Superior temporal gyrus (tissue), 1 donor: ENCODE data around the gene KRTAP4-1.
"Not testable (repeated sequence)": the region's sequence is repeated elsewhere in the genome, so short reads cannot be mapped to it uniquely, and the experiment has no call there.

Source experiments
- DNase-seq: peaks from one replicate; pipeline ENCODE4 v3.0.0-alpha.2; 2016; ENCODE audit errors: extremely low spot score

Gene KRTAP4-1

GRCh38 chr17:41184480-41184961, at the start of gene KRTAP4-1:
Gene KRTAP4-1 (minus strand): TSS chr17:41184911. CDS start chr17:41184854, 57 bp downstream.
- no peak for DNase-seq

- not testable (repeated sequence) for DNase-seq
Observed at GRCh38 chr17:41232399-41233105, 47.8 kb upstream of the KRTAP4-1 start, which contains the start of gene KRTAP9-3. Gene KRTAP9-3 (plus strand): TSS chr17:41232449. CDS start chr17:41232502, 53 bp downstream.

DNA sequence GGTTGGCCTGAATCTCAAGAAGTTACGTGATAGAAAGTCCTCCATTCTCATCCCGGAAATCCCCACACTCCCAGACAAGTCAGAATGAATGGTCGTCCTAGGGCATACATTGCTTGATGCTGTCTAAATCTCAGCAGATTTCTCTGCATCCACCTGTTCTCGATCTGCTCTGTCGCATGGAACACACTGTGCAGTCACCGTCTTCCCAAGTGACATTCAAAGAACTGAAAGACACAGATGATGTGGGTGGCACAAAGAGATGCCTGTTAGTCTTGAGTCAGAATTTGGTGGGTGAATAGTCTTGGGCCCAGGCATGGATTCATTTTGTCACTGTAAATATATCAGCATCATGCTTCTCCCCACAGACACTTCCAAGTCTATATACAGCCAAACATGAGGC, 47.0 kb upstream of the KRTAP4-1 start:
- DNase-seq = no peak

DNA sequence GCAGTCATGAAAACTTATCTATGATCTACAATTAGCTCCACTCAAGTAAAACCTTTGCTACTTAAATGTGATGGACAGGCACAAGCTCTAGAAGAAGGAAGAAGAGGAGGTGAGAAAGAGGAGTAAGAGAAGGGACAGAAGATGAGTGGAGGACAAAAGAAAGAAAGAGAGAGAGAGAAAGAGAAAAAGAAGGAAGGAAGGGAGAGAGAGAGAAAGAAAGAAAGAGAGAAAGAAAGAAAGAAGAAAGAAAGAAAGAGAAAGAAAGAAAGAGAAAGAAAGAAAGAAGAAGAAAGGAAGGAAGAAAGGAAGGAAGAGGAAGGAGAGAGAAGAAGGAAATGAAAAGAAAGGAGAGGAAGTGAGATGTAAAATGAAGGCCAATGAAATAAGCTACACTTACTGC, 45.4 kb upstream of the KRTAP4-1 start:
- DNase-seq = no peak

DNA sequence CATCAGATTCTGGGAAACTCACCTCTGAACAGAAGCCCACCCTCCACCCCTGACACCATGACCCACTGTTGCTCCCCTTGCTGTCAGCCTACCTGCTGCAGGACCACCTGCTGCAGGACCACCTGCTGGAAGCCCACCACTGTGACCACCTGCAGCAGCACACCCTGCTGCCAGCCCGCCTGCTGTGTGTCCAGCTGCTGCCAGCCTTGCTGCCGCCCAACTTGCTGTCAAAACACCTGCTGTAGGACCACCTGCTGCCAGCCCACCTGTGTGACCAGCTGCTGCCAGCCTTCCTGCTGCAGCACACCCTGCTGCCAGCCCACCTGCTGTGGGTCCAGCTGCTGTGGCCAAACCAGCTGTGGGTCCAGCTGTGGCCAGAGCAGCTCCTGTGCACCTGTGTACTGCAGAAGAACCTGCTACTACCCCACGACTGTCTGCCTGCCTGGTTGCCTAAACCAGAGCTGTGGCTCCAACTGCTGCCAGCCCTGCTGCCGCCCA, 41.9 kb upstream of the KRTAP4-1 start, which contains the start of gene KRTAP9-2:
Gene KRTAP9-2 (plus strand): TSS at position 51 of the 498 bp plus-strand sequence. CDS start 7 bp downstream, at position 58.
- not testable (repeated sequence) for DNase-seq

DNA sequence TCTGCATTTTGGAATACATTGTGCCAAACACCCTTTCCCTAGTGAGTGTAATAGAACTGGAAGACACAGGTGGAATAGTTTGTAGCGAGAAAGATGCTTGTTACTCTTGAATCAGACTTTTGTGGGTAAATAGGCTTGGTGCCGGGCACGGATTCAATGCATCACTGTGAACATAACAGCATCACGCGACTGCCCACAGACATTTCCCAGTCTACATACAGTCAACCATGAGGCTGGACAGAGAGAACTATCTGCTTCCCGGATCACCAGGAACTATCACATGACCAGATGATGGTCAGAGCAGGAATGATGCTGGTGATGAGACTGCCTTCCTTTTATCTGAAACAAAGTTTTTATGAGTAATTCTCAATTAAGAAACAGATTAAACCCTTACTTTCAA, 41.3 kb upstream of the KRTAP4-1 start:
- no peak for DNase-seq

GRCh38 chr17:41223821-41224220, 39.1 kb upstream of the KRTAP4-1 start:
- DNase-seq = no peak

DNA sequence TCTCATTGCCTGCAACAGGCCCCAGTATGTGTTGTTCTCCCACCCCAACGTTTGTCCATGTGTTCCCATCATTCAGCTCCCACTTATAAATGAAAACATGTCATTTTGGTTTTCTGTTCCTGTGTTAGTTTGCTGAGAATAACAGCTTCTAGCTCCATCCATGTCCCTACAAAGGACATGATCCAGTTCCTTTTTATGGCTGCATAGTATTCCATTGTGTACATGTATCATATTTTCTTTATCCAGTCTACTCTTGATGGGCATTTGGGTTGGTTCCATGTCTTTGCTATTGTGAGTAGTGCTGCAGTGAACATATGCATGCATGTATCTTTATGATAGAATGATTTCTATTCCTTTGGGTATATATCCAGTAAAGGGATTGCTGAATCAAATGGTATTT, 31.0 kb upstream of the KRTAP4-1 start:
- DNase-seq = no peak

- no peak for DNase-seq
Observed at GRCh38 chr17:41212524-41213169, 27.9 kb upstream of the KRTAP4-1 start.

- DNase-seq = no peak
Observed at GRCh38 chr17:41211845-41212466, 27.2 kb upstream of the KRTAP4-1 start.

- no peak for DNase-seq
Observed at GRCh38 chr17:41199421-41200078, 14.8 kb upstream of the KRTAP4-1 start.

GRCh38 chr17:41196068-41196467, 11.4 kb upstream of the KRTAP4-1 start:
- DNase-seq = no peak

DNA sequence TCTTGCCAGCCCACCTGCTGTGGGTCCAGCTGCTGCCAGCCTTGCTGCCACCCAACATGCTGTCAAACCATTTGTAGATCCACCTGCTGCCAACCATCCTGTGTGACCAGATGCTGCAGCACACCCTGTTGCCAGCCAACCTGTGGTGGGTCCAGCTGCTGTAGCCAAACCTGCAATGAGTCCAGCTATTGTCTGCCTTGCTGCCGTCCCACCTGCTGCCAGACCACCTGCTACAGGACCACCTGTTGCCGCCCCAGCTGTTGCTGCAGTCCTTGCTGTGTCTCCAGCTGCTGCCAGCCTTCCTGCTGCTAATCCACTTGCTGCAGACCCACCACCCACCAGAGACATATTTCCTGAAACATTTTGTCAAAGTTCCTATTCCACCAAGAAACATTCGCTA, 5.6 kb upstream of the KRTAP4-1 start:
- DNase-seq = no peak

- DNase-seq = not testable (repeated sequence)
Observed at GRCh38 chr17:41189837-41190318, 5.2 kb upstream of the KRTAP4-1 start, which contains the start of gene KRTAP9-1. Gene KRTAP9-1 (plus strand): TSS chr17:41189887. CDS start chr17:41189887, 0 bp downstream.

GRCh38 chr17:41186872-41187271, 2.2 kb upstream of the KRTAP4-1 start:
- DNase-seq = no peak

DNA sequence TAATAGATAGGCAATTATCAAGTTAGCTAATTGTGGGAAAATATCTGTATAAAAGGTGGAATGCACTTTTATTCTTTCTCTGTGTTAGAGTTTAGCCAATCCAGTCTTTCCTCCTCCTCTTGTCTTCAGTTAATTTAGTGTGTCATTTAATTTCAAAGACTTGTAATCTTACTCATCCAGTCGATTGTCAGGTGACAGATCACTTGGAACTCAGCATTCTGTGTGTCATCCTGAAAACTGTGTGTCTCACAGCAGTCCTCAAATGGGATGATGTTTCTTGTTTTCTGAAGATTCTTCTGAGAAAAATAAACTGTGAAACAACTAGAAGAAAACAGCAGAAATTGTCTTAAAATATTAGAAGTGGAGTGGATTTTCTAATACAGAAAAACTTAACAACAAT, 290 bp upstream of the KRTAP4-1 start:
- DNase-seq = no peak

- no peak for DNase-seq
Observed at GRCh38 chr17:41178843-41179616, 5.7 kb downstream of the KRTAP4-1 start.

DNA sequence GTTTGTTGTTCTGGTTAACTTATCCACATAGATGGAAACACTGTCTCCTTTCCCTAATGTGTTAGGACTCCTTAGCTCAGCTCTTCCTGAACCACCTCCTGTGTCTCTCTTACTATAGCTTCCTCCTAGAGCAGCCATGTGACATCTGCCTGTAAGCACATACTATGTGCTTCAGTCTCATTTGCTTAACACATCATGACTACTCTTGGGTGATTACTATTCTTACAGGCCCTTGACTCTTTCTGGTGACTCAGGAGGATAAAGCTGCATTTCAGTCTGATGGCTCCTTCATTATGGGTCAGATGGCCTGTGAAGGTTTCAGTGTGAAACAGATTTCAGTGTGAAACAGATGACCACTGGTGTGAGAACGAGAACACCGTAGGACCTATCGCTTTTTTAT, 6.4 kb downstream of the KRTAP4-1 start:
- DNase-seq = no peak

DNA sequence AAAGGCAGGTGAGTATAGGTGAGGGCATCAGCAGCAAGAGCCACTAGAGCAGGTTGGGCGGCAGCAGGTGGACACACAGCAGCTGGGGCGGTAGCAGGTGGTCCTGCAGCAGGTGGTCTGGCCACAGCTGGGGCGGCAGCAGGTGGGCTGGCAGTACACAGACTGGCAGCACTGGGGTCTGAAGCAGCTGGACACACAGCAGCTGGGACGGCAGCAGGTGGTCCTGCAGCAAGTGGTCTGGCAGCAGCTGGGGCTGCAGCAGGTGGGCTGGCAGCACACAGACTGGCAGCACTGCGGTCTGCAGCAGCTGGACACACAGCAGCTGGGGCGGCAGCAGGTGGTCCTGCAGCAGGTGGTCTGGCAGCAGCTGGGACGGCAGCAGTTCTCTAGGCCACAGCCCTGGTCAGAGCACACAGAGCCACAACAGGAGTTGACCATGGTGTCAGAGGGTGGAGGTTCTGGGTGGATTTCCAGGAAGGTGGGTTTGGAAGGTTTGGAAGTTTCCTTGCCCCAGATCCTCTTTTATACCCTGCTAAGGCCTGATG, 6.9 kb downstream of the KRTAP4-1 start, which contains the start of gene KRTAP4-2:
Gene KRTAP4-2 (minus strand): TSS at position 495 of the 545 bp plus-strand sequence. CDS start 57 bp downstream, at position 438.
- DNase-seq = no peak

DNA sequence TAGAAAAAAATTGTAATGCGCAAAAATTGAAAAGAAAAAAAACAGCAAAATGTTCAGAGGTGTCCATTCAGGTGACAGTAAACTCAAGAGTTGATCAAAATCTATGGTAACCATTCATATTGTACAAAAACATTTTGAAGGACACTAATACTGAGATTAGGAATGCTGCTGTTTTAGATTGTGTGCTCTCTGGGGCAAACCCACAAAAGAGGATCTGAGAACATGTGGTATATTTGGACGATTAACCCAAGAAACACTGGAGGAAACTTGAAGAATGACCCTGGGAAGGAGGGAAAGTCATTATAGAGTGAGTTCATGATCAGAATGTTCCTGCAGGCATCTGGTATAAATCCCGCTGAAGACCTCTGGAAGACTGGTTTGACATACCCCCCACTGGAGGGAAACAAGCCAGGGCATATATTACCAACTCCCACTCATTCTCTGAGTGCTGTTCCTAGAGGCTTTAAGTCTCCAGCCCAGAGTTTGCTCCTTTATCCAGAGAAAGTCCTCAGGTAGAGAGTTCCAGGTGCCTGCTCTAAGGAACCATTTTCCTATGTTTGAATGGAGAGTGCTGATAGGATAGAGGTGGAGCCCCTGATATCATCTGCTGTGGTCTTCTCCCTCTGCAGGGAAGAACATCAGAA, 7.8 kb downstream of the KRTAP4-1 start:
- no peak for DNase-seq
